Activated T-helper 1 cell treated with Interleukin-2 at 50 U/mL for 16 hours (primary cell): ENCODE measurements around the gene KLHL26.
A peak's percentile ranks its signal among the peaks of the same experiment; 100 is the strongest.
"Not testable (repeated sequence)": the region's sequence is repeated elsewhere in the genome, so short reads cannot be mapped to it uniquely, and the experiment has no call there.

Experiments
- DNase-seq: peaks from one replicate; pipeline ENCODE4 v3.0.0-alpha.2; 2020; ENCODE audit warnings: low read depth

KLHL26 gene

DNA sequence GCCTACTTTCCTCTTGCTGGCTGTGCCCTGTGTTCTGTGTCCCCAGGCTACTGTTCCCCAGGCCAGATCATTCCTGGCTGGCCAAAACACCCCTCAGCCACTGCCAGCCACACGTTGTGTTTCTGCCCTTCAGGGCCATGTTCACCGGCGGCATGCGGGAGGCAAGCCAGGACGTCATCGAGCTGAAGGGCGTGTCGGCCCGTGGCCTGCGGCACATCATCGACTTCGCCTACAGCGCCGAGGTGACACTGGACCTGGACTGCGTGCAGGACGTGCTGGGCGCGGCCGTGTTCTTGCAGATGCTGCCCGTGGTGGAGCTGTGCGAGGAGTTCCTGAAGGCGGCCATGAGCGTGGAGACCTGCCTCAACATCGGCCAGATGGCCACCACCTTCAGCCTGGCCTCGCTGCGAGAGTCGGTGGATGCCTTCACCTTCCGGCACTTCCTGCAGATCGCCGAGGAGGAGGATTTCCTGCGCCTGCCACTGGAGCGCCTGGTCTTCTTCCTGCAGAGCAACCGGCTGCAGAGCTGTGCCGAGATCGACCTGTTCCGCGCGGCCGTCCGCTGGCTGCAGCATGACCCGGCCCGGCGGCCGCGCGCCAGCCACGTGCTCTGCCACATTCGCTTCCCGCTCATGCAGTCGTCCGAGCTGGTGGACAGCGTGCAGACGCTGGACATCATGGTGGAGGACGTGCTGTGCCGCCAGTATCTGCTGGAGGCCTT lies 30.9 kb downstream of the KLHL26 start:
- no peak for DNase-seq

DNA sequence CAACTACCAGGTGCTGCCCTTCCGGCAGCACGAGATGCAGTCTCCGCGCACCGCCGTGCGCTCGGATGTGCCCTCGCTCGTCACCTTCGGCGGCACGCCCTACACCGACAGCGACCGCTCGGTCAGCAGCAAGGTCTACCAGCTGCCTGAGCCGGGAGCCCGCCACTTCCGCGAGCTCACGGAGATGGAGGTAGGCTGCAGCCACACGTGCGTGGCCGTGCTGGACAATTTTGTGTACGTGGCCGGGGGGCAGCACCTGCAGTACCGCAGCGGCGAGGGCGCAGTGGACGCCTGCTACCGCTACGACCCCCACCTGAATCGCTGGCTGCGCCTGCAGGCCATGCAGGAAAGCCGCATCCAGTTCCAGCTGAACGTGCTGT lies 31.4 kb downstream of the KLHL26 start:
- no peak for DNase-seq

DNA sequence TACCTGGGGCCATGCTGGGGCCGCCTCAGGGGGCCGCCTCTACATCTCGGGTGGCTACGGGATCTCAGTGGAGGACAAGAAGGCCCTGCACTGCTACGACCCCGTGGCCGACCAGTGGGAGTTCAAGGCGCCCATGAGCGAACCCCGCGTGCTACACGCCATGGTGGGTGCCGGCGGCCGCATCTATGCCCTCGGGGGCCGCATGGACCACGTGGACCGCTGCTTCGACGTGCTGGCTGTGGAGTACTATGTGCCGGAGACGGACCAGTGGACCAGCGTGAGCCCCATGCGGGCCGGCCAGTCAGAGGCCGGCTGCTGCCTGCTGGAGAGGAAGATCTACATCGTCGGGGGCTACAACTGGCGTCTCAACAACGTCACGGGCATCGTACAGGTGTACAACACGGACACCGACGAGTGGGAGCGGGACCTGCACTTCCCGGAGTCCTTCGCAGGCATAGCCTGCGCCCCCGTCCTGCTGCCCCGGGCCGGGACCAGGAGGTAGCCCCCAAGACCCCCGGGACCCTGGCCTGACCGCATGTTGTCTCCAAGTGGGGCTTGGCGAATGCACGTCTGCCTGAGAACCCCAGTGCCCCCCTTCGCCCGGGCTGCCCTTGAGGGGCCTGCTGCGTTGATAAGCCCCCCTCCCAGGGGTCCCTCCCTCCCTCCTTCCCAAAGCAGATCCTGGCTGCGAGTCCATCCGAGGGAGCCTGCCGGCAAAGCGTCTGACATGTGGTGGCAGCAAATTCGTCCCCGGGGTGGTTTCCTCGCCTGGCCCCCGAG lies 32.1 kb downstream of the KLHL26 start:
- no peak for DNase-seq

DNA sequence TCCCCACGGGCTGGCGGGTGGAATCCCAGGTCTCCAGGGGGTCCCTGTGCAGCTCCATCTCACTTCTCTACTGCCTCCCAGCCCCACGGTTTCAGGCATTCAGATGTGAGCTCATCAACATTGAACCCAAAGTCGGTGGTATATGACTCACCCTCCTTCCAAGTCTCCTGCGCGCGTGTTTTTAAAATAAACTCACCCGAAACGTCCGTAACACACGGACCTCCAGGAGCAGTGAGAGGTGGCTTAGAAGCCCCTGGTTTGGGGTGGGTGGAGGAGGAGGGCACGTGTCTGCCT lies 32.6 kb downstream of the KLHL26 start:
- no peak for DNase-seq

DNA sequence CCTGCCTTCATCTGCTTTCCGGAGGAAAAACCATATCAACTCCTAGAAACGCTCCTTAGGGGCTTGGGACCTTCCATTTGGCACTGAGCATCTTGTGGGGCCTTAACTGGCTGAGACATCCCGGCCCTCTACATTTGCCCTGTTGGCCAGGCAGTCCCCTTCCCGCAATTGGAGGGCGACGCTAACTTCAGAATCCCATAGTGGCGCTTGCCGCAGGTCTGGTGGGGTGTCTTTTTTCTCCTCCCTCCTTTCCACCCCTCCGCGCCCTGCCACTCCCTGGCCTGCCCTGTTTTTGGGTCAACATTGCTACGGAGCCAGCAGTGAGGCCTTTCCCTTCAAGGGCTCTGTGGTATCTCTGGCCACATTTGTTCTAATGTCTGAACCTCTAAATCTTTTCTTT lies 33.1 kb downstream of the KLHL26 start:
- DNase-seq, result no peak

DNA sequence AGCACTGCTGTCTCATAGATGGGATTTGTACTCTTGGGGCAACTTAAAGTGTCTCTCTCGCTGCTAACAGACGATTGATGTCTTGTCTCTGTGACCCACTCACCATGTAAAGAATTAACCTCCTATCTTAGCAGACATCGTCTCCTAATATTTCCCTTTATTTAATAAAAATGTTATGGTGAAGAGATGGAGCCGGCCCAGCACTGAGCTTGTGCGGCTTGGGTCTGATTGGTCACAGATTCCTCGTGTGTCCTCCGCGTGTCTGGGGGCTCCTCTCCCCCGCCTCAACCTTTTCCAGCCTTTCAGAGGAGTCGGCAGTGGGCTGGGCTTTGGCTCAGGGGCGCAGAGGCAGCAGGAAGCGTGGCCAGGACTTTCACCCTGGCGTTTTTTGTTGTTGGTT lies 33.5 kb downstream of the KLHL26 start:
- DNase-seq, result no peak

DNA sequence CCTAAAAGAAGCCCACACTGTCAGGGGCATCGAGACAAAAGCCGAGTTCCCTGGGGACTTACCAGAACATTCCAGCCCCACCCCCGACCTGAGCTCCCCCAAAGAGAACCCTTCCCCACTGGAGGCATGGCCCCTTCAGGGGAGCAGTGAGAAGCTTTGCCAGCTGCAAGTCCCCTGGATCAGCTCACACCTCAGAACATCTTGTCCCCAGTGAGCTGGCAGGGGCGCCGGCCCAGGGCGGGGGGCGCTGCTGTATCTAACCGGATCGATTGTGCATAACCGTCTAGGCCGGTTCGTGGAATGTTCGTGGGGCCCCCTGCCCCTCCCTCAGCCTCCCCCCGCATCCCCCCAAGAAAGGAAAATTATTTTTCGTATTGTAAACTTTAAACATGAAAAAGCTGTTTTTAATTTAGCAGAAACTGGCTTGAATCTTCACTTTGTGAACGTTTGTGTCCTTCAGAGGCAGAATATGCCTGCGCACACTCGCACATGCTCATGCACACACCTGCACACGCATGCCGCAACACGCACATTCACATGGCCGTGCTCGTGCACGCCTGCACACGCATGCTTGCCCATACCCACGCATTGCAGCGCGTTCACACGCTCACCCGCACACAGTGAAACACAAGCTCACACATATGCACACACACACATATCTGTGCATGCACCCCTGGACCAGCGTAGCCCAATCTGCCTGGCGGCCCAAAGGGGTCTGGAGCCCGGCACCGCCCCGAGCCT lies 34.6 kb downstream of the KLHL26 start:
- no peak for DNase-seq

DNA sequence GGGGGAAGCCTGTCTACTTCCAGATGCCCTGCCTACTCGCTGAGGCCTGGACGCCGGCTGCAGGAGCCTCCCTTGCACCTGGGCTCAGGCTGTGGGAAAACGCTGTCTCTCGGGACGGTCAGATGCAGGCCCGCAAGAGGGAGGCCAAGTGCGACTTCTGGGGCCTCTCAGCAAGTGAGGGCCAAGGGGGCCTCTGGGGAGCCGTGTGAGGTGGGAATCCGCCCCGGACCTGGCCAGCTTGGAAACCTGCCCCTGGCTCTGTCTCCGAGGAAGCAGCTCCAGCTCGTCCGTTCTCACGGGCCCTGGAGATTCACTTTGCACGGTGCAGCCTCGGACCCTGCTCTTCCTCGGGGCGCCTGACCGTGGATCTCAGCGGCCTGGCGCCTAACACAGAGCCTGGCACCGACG lies 35.2 kb downstream of the KLHL26 start:
- no peak for DNase-seq

DNA sequence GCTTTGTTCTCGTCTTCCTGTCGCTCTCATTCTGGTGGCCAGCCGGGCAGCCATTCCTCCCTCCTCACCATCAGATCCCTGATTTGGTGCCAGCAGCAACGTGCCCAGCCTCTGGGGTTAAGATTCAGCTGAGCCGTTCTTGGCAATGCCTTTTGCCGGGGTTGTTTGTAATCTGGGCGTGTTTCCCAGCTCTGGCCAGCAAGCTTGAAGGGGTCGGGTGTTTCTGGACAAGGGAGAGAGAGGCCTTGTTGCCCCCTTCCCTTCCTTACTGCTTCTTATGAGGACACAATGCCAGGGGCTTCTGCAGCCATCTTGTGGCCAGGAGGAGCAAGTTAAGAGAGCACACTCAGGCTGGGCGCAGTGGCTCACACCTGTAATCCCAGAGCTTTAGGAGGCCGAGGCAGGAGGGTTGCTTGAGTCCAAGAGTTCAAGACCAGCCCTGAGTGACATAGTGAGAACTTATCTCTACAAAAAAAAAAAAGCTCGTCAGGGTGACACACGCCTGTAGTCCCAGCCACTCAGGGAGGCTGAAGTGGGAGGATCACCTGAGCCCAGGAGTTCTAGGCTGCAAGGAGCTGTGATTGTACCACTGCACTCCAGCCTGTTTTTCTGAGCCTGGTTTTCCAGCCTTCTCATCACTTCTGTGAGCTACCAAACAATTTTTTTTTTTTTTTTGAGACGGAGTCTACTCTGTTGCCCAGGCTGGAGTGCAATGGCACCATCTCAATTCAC lies 35.9 kb downstream of the KLHL26 start:
- DNase-seq, result no peak

DNA sequence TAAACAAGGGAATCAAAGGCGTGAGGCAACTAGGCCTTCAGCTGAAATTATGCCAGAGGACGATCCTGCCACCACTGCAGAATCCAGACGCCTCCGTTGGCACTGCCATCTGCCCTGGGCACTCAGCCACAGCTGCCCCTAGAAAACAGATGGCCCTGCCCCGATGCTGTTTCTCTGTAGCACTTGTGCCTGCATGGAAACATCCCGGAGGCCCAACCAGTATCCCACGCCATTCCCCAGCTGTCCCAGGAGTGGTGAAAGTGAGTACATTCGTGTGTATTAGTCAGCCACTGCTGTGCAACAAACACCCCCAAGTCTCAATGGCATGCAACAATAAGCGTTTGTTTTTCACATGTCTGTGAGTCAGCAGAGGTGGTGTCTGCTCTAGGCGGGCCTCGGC lies 37.8 kb downstream of the KLHL26 start:
- no peak for DNase-seq

DNA sequence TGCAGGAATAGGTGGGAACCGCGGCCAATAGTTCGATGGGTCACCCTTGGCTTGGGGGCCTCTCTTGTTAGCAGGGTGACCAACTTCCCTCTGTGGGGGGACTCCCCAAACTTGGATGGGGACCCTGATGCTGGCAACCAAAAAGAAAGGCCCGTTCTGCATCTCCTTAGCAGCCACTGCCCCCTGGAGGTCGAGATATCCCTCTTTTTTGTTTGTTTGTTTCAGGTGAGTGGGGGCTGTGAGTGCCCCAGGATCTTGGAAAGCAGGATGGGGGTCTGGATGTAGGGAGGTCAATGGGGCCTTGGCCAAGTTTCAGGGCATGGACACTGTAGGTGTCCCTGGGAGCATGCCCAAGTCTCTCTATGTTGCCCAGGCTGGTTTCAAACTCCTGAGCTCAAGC lies 39.0 kb downstream of the KLHL26 start:
- DNase-seq, result no peak

DNA sequence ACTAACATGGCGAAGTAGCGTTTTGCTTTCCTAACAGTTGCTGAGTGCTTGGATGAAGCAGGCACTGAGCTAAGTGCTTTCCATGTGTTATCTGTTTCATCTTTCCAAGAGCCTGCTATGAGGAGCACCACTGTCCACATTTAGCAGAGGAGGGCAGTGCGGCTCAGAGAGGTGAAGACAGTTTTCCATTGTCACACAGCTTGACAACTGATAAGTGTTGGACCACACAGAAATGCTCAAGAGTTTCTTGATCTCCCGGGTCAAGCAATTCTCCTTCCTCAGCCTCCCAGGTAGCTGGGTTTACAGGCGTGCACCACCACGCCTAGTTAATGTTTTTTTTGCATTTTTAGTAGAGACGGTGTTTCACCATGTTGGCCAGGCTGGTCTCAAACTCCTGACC lies 39.9 kb downstream of the KLHL26 start:
- DNase-seq, result no peak

DNA sequence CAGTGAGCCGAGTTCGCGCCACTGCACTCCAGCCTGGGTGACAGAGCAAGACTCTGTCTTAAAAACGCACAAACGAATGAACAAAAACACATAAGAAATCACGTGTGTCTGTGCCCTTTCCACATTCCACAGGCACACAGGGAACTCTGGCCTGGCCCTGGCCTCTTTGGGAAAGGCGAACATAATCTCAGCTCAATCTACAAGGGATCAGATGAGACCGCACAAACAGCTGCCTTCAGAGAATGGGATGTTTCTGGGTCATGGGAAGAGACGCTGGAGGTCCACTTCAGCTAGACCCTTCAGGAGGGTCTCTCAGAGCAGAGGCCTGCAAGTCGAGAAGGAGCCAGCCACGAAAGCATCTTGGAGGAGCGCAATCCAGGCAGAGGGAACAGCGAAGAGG lies 40.3 kb downstream of the KLHL26 start:
- no peak for DNase-seq

DNA sequence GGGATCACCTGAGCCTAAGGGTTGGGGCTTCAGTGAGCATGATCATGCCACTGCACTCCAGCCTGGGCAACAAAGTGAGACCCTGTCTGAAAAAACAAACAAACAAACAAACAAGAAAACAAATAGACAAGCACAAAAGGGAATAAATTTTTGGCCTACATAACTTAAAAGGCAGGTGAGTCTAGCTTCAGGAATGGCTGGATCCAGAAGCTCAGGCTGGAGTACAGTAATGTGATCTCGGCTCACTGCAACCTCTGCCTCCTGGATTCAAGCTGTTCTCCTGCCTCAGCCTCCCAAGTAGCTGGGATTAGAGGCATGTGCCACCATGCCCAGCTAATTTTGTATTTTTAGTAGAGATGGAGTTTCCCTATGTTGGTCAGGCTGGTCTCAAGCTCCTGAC lies 43.3 kb downstream of the KLHL26 start:
- DNase-seq, result not testable (repeated sequence)

DNA sequence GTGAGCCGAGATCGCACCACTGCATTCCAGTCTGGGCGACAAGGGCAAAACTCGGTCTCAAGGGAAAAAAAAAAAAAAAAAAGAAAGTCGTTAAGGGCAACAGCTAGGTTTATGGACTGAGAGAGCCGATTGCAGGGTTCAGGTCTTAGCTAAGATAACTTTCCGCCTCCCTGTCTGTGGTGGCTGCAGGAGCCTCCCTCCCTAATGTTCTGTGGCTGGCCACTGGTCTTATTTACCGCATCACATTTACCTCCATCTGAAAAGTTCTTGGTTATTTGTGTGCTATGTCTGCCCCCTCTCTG lies 45.9 kb downstream of the KLHL26 start:
- DNase-seq, result no peak

DNA sequence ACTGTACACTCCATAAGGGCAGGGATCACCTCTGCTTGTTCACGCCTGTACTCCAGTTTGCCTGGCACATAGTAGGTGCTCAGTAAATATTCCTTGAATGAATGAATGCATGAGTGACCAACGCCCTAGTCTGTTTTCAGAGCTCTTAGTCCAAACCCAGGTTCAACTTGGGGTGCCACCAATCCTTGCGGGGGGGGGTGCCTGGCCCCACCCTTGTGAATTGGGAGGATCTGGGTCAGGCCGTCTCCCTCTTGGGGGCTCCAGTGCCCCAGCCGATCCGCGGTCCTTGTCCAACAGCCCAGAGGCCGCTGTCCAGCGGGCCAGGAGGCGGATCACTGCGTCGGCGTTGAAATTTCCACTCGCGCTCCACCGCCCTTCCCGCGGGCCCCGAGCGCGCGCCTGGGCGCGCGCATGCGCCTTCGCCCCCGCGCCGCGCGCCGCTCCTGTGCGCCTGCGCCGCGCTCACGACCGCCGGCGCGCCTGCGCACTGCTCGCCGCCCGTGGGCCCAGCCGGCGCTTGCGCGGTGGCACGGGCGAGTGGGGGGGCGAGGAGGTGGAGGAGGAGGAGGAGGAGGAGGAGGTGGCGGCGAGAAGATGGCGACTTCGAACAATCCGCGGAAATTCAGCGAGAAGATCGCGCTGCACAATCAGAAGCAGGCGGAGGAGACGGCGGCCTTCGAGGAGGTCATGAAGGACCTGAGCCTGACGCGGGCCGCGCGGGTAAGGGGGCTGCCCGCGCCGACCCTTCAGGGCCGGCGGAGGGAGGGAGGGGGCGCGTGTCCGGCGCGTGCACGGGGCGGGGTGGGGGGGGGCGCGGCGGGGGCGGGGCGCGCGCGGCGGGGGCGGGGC lies 46.5 kb downstream of the KLHL26 start, which contains the start of gene CRTC1:
Gene CRTC1, plus strand, starts transcription at position 572 of the 849 bp plus-strand sequence. Its CDS starts 23 bp downstream, at position 595.
- DNase-seq, result peak; percentile 93

DNA sequence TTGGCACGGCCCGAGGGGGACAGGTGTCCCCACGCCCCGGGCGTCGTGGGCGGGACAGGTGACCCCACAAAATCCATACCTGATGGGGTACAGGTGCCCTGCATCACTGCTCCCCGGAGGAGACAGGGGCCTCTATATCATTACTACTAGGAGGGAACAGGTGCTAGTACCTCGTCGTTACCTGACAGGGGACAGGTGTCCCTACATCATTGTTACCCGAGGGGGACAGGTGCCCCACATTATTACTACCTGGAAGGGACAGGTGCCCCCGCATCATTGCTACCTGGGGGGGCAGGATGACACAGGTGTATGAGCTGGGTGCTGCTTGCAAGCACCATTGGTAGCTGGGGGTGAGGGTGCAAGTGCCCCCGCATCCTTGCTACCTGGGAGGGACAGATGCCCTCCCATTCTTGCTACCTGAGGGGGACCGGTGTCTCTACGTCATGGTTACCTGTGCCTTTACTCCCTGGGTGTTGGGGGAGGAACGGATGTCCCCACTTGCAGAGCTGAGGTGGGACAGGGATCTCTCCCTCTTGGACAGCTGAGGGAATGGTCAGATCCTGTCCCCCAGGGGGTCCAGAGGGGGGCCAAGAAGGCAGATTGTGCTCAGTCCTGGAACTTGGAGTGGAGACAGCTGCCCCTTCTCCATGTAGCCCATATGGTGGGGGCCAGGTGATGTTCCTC lies 47.3 kb downstream of the KLHL26 start:
- no peak for DNase-seq

DNA sequence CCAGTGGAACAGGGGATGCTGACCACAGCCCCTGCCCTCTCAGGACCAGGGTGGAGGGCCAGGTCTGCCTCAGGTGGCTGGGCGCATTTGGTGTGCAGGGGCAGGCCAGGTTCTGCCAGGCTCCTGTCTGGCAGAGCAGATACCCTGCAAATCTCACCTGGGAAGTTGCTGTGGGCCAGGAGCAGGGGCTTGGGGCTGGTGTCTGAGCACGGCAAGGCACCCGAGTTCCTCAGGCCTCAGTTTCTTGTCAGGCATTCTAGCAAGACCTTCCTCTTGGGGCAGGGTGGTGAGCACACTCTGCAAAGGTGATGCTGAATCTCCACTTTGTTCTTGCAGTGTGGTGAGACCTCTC lies 47.8 kb downstream of the KLHL26 start:
- no peak for DNase-seq

DNA sequence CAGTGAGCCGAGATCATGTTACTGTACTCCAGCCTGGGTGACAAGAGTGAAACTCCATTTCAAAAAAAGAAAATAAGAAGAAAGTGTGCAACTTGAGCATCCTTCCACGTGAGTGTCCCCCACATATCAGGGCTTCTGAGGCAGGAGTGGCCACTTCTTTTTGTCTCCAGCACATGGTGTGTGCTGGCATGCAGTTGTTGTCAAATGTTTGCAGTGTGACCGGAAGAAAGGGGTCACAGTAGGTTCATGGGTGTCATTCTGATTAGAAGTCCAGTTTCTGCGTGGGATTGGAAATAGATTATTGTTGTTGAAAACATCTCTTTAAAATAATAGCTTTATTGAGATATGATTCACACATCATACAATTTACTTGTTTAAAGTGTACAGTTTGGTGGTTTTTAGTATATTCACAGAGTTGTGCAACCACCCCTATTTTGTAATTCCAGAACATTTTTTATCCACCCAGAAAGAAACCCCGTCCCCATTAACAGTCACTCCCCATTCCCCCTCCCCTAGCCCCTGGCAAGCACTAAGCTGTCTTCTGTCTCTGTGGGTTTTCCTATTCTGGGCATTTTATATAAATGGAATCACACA lies 48.9 kb downstream of the KLHL26 start:
- no peak for DNase-seq

DNA sequence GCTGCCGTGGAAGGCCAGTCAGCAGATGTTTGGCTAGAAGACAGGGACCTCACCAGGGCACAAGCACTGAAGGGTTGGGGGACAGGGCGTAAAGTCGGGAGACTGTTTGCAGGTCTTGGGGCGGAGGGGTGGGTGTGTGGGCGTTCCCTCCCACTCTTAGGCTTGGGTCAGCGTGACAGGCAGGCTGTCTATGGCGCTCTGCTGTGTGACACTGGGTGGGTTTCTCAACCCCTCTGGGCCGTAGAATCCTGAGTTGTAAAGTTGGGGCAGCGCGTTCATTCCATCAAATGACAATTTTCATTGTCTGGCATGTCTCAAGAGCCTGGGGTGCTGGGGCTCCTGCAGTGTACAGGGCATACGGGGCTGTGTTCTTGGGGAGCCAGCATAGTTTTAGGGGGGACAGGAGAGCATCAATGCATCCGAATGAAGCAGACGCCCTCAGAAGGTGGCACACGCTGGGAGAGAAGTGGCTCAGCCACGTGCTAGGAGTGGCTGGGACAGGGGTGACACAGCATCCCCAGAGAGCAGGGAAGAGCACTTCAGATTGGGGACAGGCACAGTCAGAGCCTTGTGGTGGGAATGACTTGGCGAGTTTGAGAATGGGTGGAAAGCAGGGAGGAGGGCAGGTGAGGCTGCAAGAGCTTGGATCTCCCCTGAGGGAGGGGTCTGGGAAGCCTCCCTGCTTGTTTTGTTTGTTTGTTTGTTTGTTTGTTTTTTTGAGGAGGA lies 51.1 kb downstream of the KLHL26 start:
- DNase-seq, result no peak
